Measurements from ENCODE around the gene NETO1. TPM values are rescaled to one million over a fixed set of nuclear protein-coding genes. Genes with fewer than 3 reads are reported as not detected.

NETO1 gene
- total and polyA plus RNA-seq, 2 experiments from 2014 or later = 10.8 to 20.7 TPM

DNA sequence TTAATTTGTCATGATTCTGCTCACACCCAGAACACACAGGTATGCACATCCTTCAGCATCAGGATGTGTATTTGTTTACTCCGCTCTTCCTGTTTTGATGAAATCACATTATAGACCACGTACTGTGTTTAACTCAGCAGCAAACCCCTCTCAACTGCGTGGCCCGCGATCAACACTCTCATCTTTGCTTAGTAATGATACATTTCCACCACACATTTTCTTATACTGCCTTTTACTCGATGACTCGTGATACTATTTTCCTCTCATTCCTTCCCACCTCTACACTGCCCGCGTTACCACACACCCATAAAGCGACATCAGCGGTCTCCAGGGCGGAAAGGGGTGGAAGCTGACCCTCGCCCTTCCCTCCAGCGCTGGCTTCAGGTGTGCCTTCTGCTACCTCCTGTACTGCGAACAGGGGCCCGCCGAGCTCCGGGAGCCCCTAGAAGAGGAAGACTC lies 1.3 kb downstream of the NETO1 start (continued):
- TF ChIP-seq ZNF462 (CRISPR knock-in tag; IDR thresholded peaks at IDR 0.05) (no peak), ZNF114 (CRISPR knock-in tag; IDR thresholded peaks at IDR 0.05) (no peak), REST (IDR thresholded peaks at IDR 0.05; ENCODE audit: unreplicated experiment) (no peak), JUNB (IDR thresholded peaks at IDR 0.05; ENCODE audit: unreplicated experiment) (no peak)

- no peak overlapping the region for H3K4me3 Mint-ChIP-seq
- no peak for ATAC-seq
- Histone ChIP-seq H4K20me1 (replicated peaks; ENCODE audit: insufficient read depth) (no peaks in the 10 kb centered on the region), H3K27ac (ENCODE audit: low read depth) (no peak overlapping the region), H3K36me3 (ENCODE audit: insufficient read depth) (peaks cover 7% of the 10 kb centered on the region; the same call in 1 of the 2 replicates), H3K9me2 (ENCODE audit: insufficient read depth) (no peaks in the 10 kb centered on the region), H3K4me1 (ENCODE audit: insufficient read depth) (peaks cover 13% of the 10 kb centered on the region), H3K4me3 (no peak overlapping the region), H3K4me2 (no peak overlapping the region), H3K79me2 (replicated peaks; ENCODE audit: insufficient read depth) (peaks cover 16% of the 10 kb centered on the region), H2AFZ (no peak overlapping the region), H3F3A (replicated peaks; ENCODE audit: low read depth) (no peaks in the 10 kb centered on the region), H3K27me3 (ENCODE audit: insufficient read depth) (peaks cover 24% of the 10 kb centered on the region)
- no peak overlapping the region for H3K27ac Mint-ChIP-seq
- H3K9me3 Mint-ChIP-seq = no peaks in the 10 kb centered on the region
- DNase-seq (ENCODE audit: low spot score) = no peak
- peaks cover 18% of the 10 kb centered on the region for H3K4me1 Mint-ChIP-seq
- TF ChIP-seq EZH2 (IDR thresholded peaks at IDR 0.05; ENCODE audit: low read depth, unreplicated experiment) (no peak), CREB1 (CRISPR knock-in tag; IDR thresholded peaks at IDR 0.05; ENCODE audit: low read depth) (no peak), JUNB (IDR thresholded peaks at IDR 0.05; ENCODE audit: unreplicated experiment) (no peak), NANOG (IDR thresholded peaks at IDR 0.05; ENCODE audit: borderline replicate concordance) (no peak), REST (IDR thresholded peaks at IDR 0.05; ENCODE audit: unreplicated experiment) (no peak)
- H3K36me3 Mint-ChIP-seq (ENCODE audit: low read depth) = peaks cover 46% of the 10 kb centered on the region
- peaks cover 7% of the 10 kb centered on the region for H3K27me3 Mint-ChIP-seq (ENCODE audit: insufficient read depth, low read depth, poor library complexity)
Observed at GRCh38 chr18:72863754-72864153, 4.0 kb downstream of the NETO1 start.

Measured in GM23338 (cell line).